HG03460 (cell line): ENCODE results near the gene RAPGEF6.
"Not testable (repeated sequence)": the region's sequence is repeated elsewhere in the genome, so short reads cannot be mapped to it uniquely, and the experiment has no call there.

ENCODE experiments used
- ATAC-seq: cut with Tn5 transposase; IDR thresholded peaks from one replicate; pipeline ENCODE4 v1.9.1; 2021; ENCODE audit not compliant: unreplicated experiment

Gene RAPGEF6

GRCh38 chr5:131610198-131611063 is 24.6 kb downstream of the RAPGEF6 start:
- ATAC-seq, result no peak

- no peak for ATAC-seq
These were observed 25.3 kb downstream of the RAPGEF6 start for GRCh38 chr5:131609774-131610173.

- no peak for ATAC-seq
These were observed 26.4 kb downstream of the RAPGEF6 start for GRCh38 chr5:131608597-131608996.

GRCh38 chr5:131607903-131608540 is 27.0 kb downstream of the RAPGEF6 start:
- no peak for ATAC-seq

- ATAC-seq, result no peak
These were observed 27.6 kb downstream of the RAPGEF6 start for GRCh38 chr5:131607418-131607817.

- no peak for ATAC-seq
These were observed 29.9 kb downstream of the RAPGEF6 start for GRCh38 chr5:131605086-131605485.

GRCh38 chr5:131595088-131596033 is 39.7 kb downstream of the RAPGEF6 start:
- ATAC-seq, result peak; percentile 82

- no peak for ATAC-seq
These were observed 41.1 kb downstream of the RAPGEF6 start for GRCh38 chr5:131593921-131594320.

- not testable (repeated sequence) for ATAC-seq
These were observed 41.6 kb downstream of the RAPGEF6 start for GRCh38 chr5:131593436-131593835.

GRCh38 chr5:131589510-131590348 is 45.3 kb downstream of the RAPGEF6 start:
- ATAC-seq, result no peak

GRCh38 chr5:131587541-131587940 is 47.5 kb downstream of the RAPGEF6 start:
- ATAC-seq, result no peak

- no peak for ATAC-seq
These were observed 53.3 kb downstream of the RAPGEF6 start for GRCh38 chr5:131581702-131582101.

GRCh38 chr5:131579917-131580671 is 54.9 kb downstream of the RAPGEF6 start:
- no peak for ATAC-seq

GRCh38 chr5:131575660-131576227 is 59.3 kb downstream of the RAPGEF6 start:
- no peak for ATAC-seq

GRCh38 chr5:131571669-131572168 is 63.3 kb downstream of the RAPGEF6 start:
- no peak for ATAC-seq

GRCh38 chr5:131570757-131571156 is 64.3 kb downstream of the RAPGEF6 start:
- ATAC-seq, result no peak

GRCh38 chr5:131564229-131564652 is 70.8 kb downstream of the RAPGEF6 start:
- no peak for ATAC-seq

- no peak for ATAC-seq
These were observed 71.4 kb downstream of the RAPGEF6 start for GRCh38 chr5:131563434-131564228.
